IPS-20b (cell line): ENCODE data around the gene NDUFB10.

Source experiments
- H3K27ac ChIP-seq: one replicate; pipeline ENCODE4 v1.5.1; 2013; ENCODE audit warnings: low read length
- H3K27me3 ChIP-seq: 2 replicates; pipeline ENCODE4 v1.6.1; 2013; ENCODE audit warnings: mild to moderate bottlenecking, low read length, inconsistent platforms; ENCODE audit not compliant: insufficient read depth
- H3K36me3 ChIP-seq: 2 replicates; pipeline ENCODE4 v1.6.1; 2013; ENCODE audit warnings: low read depth, mild to moderate bottlenecking, inconsistent platforms, low read length, moderate library complexity; ENCODE audit not compliant: insufficient read depth
- H3K4me1 ChIP-seq: 2 replicates; pipeline ENCODE4 v1.6.1; 2013; ENCODE audit warnings: mild to moderate bottlenecking, control low read depth, inconsistent platforms, low read length, moderate library complexity; ENCODE audit not compliant: insufficient read depth
- H3K4me3 ChIP-seq: 2 replicates; pipeline ENCODE4 v1.5.1; 2013; ENCODE audit warnings: mild to moderate bottlenecking, low read length, inconsistent platforms
- H3K9ac ChIP-seq: 2 replicates; pipeline ENCODE4 v1.6.1; 2013; ENCODE audit warnings: low read depth, mild to moderate bottlenecking, inconsistent platforms, low read length, moderate library complexity
- H3K9me3 ChIP-seq: 2 replicates; pipeline ENCODE4 v1.6.1; 2013; ENCODE audit warnings: mild to moderate bottlenecking, low read depth, low read length, inconsistent platforms; ENCODE audit not compliant: insufficient read depth

Gene NDUFB10

DNA sequence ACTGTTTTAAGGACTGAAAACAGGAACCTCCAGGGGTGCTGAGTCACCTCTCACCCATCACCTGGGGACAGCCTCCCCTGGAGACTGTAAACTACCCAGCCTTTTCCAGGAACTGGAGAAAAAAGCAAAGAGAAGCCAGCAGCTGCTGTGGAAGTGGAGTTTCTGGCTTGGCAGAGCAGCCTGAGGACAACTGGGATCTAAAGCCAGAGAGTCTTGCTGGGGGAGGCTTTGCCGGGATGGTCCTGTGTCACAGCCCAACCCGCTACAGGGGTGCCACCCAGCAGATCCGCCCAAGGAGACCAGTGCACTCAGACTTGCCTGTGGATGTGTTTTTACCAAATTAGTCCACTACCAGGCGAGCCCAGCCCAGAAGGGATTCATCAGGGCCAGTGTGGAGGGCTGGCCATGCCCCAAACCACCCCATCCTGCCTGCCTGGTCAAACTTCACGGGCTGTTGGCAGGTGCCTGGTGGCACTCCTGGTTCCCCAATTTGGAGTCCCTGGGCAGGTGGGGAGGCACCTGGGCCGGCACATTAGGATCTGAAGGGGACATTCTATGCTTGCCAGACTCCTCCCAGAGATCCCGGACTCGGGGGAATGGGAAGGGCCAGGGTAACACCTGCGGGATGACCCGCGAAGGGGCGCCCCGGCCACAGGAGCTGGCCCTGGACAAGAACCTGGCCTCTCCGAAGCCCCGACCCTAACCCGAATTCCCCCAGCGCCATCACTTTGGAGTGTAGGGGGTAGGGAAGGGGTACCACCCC is 17.1 kb upstream of the NDUFB10 start:
- H3K36me3 ChIP-seq: peaks cover 21% of the 10 kb centered on the region; the same call in 1 of the 2 replicates
- H3K4me1 ChIP-seq: no peaks in the 10 kb centered on the region
- peak overlapping the region; percentile 87 for H3K4me3 ChIP-seq
- no peaks in the 10 kb centered on the region for H3K9me3 ChIP-seq
- no peaks in the 10 kb centered on the region; the same call in 1 of the 2 replicates for H3K27me3 ChIP-seq
- H3K27ac ChIP-seq: no peak overlapping the region
- H3K9ac ChIP-seq: peak overlapping the region; percentile 83; the same call in 1 of the 2 replicates

DNA sequence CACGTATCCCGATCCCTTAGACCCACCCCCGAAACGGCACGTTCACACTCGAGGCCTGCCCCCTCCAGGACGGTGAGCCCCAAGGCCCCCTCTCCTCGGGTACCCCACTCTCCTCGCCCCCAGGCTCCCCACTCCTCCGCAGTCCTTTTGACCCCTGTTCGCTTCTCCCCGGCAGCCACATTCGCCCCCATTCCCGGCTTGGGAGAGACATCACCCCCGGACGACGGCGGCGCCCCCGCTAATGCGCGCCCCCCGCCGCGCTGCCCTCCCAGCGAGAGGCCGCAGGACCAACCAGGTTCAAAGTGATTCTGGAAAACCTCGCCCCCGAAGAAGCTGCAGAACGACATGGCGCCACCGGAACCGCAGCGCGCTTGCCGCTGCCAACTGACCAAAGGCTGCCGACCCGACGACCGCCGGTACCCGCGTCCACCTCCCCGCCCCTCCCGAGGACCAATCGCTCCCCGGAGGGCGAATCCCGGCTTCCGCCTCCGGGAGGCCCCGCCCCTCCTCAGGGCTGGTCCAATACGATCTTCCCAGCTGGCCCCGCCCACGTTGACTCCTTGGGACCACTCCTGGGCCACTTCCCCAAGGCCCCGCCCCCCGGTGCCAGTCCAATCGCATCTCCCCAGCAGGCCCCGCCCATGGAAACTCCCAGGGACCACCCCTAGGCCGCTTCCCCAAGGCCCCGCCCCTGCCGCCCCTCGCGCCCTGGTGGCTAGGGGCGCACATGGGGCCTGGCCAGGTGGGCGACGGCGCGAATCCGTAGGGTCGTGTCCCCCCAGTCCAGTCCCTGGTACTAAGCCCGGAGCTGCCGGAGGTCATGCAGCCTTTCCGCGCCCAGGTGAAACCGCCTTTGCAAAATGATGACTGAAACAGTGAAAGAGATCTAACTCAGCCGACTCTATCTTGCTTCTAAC is 16.3 kb upstream of the NDUFB10 start, which contains the start of gene MSRB1:
Gene MSRB1 (minus strand): TSS at position 390 of the 917 bp plus-strand sequence. CDS start 43 bp downstream, at position 347.
- Histone ChIP-seq H3K9ac (peak within 1 kb of the TSS; percentile 83), H3K9me3 (no peaks in the 10 kb centered on the region), H3K36me3 (peaks cover 17% of the 10 kb centered on the region; the same call in 1 of the 2 replicates), H3K27ac (no peak within 1 kb of the TSS), H3K4me3 (peak within 1 kb of the TSS; percentile 87), H3K27me3 (no peaks in the 10 kb centered on the region; the same call in 1 of the 2 replicates), H3K4me1 (no peaks in the 10 kb centered on the region)

DNA sequence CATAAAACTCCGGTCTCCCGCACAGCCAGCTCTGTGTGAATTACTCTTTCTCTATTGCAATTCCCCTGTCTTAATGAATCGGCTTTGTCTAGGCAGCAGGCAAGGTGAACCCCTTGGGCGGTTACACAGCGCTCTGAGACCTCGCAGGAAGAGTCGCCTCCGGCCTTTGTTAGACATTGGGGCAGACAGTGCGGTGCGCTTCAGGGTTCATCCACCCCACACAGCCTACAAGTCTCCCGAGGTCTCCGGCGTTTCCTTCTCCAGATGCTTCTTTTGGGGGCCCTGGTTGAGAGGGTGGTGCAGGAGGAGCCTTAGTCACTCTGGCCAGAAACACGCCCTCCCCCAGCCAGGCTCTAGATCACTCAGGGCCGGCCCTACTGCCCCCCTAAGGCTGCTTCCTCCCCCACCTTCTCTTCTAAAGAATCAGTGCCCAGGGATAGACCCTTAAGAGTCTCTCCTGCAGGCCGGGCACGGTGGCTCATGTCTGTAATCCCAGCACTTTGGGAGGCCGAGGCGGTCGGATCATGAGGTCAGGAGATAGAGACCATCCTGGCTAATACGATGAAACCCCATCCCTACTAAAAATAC is 14.6 kb upstream of the NDUFB10 start:
- H3K27me3 ChIP-seq: no peaks in the 10 kb centered on the region; the same call in 1 of the 2 replicates
- H3K9ac ChIP-seq: no peak overlapping the region; the same call in 1 of the 2 replicates
- peaks cover 8% of the 10 kb centered on the region; the same call in 1 of the 2 replicates for H3K36me3 ChIP-seq
- H3K9me3 ChIP-seq: no peaks in the 10 kb centered on the region
- no peak overlapping the region for H3K27ac ChIP-seq
- no peak overlapping the region for H3K4me3 ChIP-seq
- no peaks in the 10 kb centered on the region for H3K4me1 ChIP-seq

DNA sequence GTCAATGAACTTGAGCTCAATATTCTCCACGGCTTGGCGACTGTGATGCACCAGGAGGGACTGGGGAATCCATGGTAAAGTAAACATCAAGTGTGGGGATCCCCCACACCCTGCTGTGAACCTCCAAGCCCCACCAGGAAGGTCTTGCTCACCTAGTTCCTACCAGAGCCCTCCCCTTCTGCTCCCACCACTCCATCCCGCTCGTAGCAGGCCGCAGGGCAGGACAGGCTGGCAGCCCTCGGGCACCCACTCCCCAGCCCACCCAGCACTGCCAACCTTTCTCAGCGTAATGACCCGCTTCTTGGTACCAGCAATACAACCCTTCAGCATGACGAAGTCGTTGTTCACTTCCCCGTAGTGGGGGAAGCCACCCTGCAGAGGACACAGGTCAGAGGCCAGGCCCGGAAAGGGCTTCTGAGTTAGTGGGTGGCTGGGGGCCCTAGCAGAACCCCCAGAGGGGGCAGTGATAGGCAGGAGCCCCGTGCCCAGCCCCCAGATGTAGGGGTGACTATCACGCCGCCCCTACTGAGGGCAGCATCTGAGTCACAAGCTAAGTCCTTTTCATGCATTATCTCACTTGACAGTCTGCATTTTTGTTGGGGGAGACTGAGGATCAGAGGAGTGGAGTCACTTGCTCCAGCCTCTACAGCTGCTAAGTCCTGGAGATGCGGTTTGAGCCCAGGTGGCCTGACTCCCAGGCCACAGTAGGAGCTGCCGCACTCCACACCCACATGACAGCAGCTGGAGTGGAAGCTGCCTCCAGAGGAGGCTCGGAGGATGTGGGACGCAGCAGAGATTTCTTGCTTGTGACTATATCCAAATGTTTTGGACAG is 13.6 kb upstream of the NDUFB10 start:
- Histone ChIP-seq H3K4me1 (no peaks in the 10 kb centered on the region), H3K4me3 (no peak overlapping the region), H3K9ac (no peak overlapping the region), H3K36me3 (0 out of 2 replicates have a peak, but pooled peaks cover under 1% of the 10 kb centered on the region), H3K27me3 (no peaks in the 10 kb centered on the region; the same call in 1 of the 2 replicates), H3K27ac (no peak overlapping the region), H3K9me3 (no peaks in the 10 kb centered on the region)

DNA sequence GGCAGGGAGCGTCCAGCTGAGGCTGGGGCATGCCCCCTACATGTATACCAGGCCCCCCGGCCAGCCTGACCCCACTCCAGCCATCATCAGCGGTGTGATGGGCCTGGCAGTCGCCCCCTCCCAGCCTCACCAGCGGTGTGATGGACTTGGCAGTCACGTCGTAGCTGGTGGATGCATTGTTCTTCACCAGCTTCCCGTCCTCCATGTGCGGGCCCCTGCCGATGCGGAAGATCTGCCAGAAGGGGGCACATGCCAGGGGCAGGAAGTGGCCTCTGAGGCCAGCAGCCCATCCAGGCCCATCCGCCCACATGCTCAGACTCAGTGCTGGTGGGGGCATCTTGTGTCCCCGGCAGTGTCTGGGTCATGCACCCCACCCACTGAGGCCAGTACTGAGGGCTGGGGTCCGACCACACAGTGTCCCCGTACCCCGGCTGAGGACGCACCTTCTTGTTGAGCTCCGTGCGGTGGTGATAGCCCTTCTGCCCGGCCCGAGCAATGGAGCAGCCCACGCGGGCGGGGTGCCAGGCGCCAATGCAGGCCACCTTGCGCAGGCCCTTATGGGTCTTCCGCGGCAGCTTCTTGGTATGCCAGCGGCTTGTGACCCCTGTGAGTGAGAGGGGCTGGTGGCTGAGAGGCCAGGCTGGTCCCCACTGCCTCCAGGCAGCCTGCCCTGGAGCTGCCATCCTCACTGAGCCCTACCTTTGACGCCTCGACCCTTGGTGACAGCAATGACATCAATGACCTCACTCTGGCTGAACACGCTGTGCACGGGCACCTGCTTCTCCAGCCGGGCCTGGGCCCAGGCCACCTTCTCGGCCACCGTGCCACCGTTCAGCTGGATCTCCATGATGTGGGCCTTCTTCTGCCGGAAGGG is 12.6 kb upstream of the NDUFB10 start:
- Histone ChIP-seq H3K4me1 (no peaks in the 10 kb centered on the region), H3K4me3 (no peak overlapping the region), H3K27ac (no peak overlapping the region), H3K27me3 (no peaks in the 10 kb centered on the region; the same call in 1 of the 2 replicates), H3K9me3 (no peaks in the 10 kb centered on the region), H3K36me3 (no peaks in the 10 kb centered on the region), H3K9ac (no peak overlapping the region)

DNA sequence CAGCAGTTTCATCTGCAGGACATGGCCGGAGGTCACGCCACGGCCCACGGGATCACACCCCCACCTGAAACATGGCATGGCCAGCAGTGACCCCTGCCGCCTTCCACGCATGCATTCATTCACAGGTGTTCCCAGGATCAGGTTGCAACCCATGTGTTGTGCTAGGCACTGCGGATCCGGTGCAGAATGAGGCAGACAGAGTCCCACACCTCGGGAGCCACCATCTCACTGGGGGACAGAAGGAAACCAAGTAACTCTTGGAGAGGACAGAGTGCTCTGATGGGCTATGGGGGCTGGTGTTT is 12.0 kb upstream of the NDUFB10 start:
- Histone ChIP-seq H3K27me3 (no peaks in the 10 kb centered on the region; the same call in 1 of the 2 replicates), H3K27ac (no peak overlapping the region), H3K9ac (no peak overlapping the region), H3K4me3 (no peak overlapping the region), H3K9me3 (no peaks in the 10 kb centered on the region), H3K4me1 (no peaks in the 10 kb centered on the region), H3K36me3 (no peaks in the 10 kb centered on the region)

DNA sequence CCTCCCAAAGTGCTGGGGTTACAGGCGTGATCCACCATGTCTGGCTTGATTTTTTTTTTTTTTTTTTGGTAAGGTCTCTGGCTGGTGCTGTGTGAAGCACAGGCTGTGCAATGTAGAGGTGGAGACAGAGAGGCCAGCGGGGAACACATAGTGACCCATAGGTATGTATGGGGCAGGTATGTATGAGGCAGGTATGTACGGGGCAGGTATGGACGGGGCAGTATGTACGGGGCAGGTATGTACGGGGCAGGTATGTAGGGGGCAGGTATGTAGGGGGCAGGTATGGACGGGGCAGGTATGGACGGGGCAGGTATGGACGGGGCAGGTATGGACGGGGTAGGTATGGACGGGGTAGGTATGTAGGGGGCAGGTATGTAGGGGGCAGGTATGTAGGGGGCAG is 9.8 kb upstream of the NDUFB10 start:
- Histone ChIP-seq H3K27me3 (no peaks in the 10 kb centered on the region), H3K9ac (no peak overlapping the region), H3K27ac (no peak overlapping the region), H3K4me1 (no peaks in the 10 kb centered on the region), H3K9me3 (no peaks in the 10 kb centered on the region), H3K4me3 (no peak overlapping the region), H3K36me3 (no peaks in the 10 kb centered on the region)

DNA sequence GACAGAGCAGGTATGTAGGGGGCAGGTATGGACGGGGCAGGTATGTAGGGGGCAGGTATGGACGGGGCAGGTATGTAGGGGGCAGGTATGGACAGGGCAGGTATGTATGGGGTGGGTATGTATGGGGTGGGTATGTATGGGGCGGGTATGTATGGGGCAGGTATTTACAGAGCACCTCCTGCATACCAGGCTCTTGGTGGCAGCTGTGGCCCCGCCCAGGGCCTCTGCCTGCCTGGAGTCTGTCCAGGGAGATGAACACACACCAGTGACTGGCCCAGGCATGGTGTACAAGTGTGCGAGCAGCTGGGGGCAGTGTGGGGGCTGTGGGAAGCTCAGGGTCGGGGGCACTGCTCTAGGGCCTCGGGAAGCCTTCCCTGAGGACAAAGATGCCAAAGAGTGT is 9.3 kb upstream of the NDUFB10 start:
- H3K36me3 ChIP-seq: no peaks in the 10 kb centered on the region
- H3K27me3 ChIP-seq: no peaks in the 10 kb centered on the region
- no peak overlapping the region for H3K4me3 ChIP-seq
- H3K4me1 ChIP-seq: no peaks in the 10 kb centered on the region
- H3K9me3 ChIP-seq: no peaks in the 10 kb centered on the region
- H3K9ac ChIP-seq: no peak overlapping the region
- no peak overlapping the region for H3K27ac ChIP-seq

DNA sequence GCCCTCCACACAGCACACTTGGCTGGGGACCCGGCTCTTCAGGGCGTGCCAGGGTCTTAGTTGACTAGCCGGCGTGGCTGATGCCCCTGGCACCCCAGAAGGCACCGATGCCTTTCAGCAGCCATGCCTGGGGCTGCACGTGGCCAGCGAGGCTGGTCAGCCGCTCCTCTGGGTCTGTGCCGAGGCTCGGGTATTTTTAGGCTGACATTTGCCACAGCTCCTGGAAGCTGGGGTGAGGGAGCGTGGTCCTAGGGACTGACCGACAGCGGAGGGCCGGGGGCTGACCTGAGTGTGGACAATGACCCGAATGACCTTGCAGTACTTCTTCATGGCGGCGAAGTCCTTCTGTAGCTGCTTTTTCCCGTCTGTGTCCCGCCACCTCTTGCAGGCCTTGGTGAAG is 8.8 kb upstream of the NDUFB10 start:
- Histone ChIP-seq H3K4me1 (no peaks in the 10 kb centered on the region), H3K27me3 (no peaks in the 10 kb centered on the region), H3K36me3 (no peaks in the 10 kb centered on the region), H3K9me3 (no peaks in the 10 kb centered on the region), H3K9ac (no peak overlapping the region), H3K4me3 (no peak overlapping the region), H3K27ac (no peak overlapping the region)

DNA sequence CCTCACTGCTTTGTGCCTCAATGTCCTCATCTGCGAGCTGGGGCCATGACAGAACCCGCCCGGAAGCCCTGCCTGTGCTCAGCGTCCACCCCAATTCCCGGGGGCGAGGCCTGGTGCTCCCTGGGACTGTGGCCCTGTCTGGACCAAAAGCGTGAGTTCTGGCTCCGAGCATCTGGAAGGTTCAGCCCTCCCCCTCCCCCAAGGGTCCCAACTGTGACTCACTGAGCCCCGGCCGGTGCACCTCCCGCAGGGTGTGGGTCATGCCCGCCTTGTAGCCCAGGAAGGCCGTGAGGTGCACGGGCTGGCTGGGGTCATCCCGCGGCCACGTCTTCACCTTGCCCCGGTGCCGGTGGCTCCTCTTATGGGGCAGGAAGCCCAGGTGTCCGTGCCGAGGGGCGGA is 5.6 kb upstream of the NDUFB10 start:
- no peaks in the 10 kb centered on the region for H3K36me3 ChIP-seq
- H3K9ac ChIP-seq: no peak overlapping the region
- H3K27me3 ChIP-seq: peaks cover 2% of the 10 kb centered on the region; the same call in 1 of the 2 replicates
- H3K9me3 ChIP-seq: no peaks in the 10 kb centered on the region
- H3K27ac ChIP-seq: no peak overlapping the region
- no peaks in the 10 kb centered on the region for H3K4me1 ChIP-seq
- H3K4me3 ChIP-seq: no peak overlapping the region
